ENCODE data around the gene AUP1. TPM values are rescaled to one million over a fixed set of nuclear protein-coding genes. Genes with fewer than 3 reads are reported as not detected.
A peak's percentile ranks its signal among the peaks of the same experiment; 100 is the strongest.

Gene AUP1
- total and polyA plus RNA-seq, 9 of the 15 experiments (the other 6 are each of a cell fraction or from before 2014, with no cell fraction given), result 70.7 to 245 (median 165) TPM

GRCh38 chr2:74529357-74530238, at the start of gene AUP1, which contains the start of gene HTRA2 (continued):
- TF ChIP-seq THRA (IDR thresholded peaks at IDR 0.05) (no peak), HBP1 (CRISPR knock-in tag; IDR thresholded peaks at IDR 0.05) (no peak), CHD1 (IDR thresholded peaks at IDR 0.05; ENCODE audit: low read length) (peak; percentile 58), THRB (CRISPR knock-in tag; conservative IDR thresholded peaks at IDR 0.05) (no peak), NBN (IDR thresholded peaks at IDR 0.05; ENCODE audit: low read depth) (no peak), ZNF77 (CRISPR knock-in tag; IDR thresholded peaks at IDR 0.05) (no peak), KLF16 (IDR thresholded peaks at IDR 0.05) (no peak), HEY1 (CRISPR knock-in tag; IDR thresholded peaks at IDR 0.05; ENCODE audit: borderline replicate concordance) (no peak), MBD1 (CRISPR knock-in tag; IDR thresholded peaks at IDR 0.05) (no peak), EP300 (IDR thresholded peaks at IDR 0.05; ENCODE audit: low read length) (0 out of 2 replicates have a peak, but pooled peaks have one; percentile 15), ZNF512 (tag; IDR thresholded peaks at IDR 0.05) (no peak), MYC (IDR thresholded peaks at IDR 0.05; ENCODE audit: low read depth, low read length) (peak; percentile 48), MYC (CRISPR knock-in tag; IDR thresholded peaks at IDR 0.05; ENCODE audit: borderline replicate concordance, low read depth) (peak; percentile 44; the same call in 1 of the 2 replicates), TCF7L2 (IDR thresholded peaks at IDR 0.05; ENCODE audit: low read depth, low read length) (peak; percentile 52; the same call in 1 of the 2 replicates), GMEB1 (CRISPR knock-in tag; IDR thresholded peaks at IDR 0.05) (peak; percentile 72), ZNF311 (CRISPR knock-in tag; IDR thresholded peaks at IDR 0.05) (no peak), GTF2E2 (tag; IDR thresholded peaks at IDR 0.05) (peak; percentile 77; the same call in 1 of the 2 replicates), CBX3 (IDR thresholded peaks at IDR 0.05; ENCODE audit: borderline replicate concordance in 1 of 2, low read length in 2 of 2) (no peak; a peak in 1 of 3 replicates)

Data from K562 (cell line).